Fibroblast of mammary gland (primary cell): Measurements from ENCODE around the gene BMERB1.

Source experiments
- DNase-seq: peaks from one replicate; pipeline ENCODE4 v3.0.0-alpha.2; 2010; ENCODE audit warnings: low read depth
- H3K4me3 ChIP-seq: 2 replicates; pipeline ENCODE4 v1.5.1; 2011; ENCODE audit warnings: low read depth, mild to moderate bottlenecking, low read length, moderate library complexity; ENCODE audit not compliant: control insufficient read depth
- TF ChIP-seq, protein P1 (sequence below): conservative IDR thresholded peaks from 2 replicates; pipeline ENCODE4 v1.5.1; 2011; ENCODE audit warnings: low read depth, low read length, inconsistent platforms; ENCODE audit not compliant: control insufficient read depth, insufficient read depth

The BMERB1 gene

DNA sequence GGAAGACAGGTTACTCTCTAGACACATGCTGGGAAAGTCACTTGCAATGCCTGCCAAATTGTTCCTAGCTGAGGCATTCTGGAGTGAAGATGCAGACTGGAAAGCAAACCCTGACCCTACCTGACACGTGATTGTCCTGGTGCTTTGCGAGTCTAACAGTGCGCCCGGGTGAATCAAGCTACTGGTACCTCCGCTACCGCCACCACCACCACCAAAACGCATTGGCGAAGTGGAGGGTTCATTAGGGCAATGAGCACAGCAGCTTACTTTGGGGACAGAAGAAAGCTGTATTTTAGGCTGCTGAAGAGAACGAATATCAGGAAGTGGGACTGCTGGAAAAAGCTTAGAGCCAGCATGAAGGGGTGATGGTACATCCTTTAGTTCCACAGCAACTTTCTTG lies 201.5 kb downstream of the BMERB1 start:
- no peak overlapping the region for H3K4me3 ChIP-seq
- no peak for DNase-seq
- TF ChIP-seq, protein P1, sequence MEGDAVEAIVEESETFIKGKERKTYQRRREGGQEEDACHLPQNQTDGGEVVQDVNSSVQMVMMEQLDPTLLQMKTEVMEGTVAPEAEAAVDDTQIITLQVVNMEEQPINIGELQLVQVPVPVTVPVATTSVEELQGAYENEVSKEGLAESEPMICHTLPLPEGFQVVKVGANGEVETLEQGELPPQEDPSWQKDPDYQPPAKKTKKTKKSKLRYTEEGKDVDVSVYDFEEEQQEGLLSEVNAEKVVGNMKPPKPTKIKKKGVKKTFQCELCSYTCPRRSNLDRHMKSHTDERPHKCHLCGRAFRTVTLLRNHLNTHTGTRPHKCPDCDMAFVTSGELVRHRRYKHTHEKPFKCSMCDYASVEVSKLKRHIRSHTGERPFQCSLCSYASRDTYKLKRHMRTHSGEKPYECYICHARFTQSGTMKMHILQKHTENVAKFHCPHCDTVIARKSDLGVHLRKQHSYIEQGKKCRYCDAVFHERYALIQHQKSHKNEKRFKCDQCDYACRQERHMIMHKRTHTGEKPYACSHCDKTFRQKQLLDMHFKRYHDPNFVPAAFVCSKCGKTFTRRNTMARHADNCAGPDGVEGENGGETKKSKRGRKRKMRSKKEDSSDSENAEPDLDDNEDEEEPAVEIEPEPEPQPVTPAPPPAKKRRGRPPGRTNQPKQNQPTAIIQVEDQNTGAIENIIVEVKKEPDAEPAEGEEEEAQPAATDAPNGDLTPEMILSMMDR, result no peak

DNA sequence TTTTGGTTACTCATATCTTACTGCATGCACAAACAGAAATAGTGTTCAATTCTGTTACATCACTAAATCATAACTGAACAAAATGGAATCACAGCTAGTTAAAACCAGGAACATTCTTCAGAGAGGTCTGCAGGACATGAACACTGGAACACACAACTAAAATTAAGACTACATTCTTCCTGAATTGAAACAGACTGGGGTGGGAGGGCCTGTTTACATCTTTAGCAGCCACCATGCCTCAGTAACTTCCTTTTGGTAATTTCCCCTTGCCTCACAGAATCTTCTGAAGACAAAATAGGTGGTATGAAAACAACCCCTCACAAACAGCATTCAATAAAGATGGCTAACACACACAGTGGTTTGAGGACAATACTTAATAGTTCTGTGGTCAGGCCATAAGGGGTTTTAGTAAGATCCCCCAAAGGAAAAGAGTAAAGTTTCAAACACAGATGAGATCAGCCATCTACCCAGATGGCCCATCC lies 202.0 kb downstream of the BMERB1 start:
- DNase-seq, result no peak
- TF ChIP-seq, protein P1, result no peak
- no peak overlapping the region for H3K4me3 ChIP-seq
